WTC11 (cell line): Measurements from ENCODE around the gene OR10H3. TPM values are rescaled to one million over a fixed set of nuclear protein-coding genes. Genes with fewer than 3 reads are reported as not detected.

ENCODE experiments used
- ATAC-seq: fragments of 200-7000 bp; cut with Tn5 transposase; 2 replicates; pipeline ENCODE4 v1.10.0; 2021; ENCODE audit warnings: mild to moderate bottlenecking, moderate library complexity
- CTCF ChIA-PET: fragments of 300-600 bp; sonication (Branson Sonifier 250); formaldehyde crosslinking; loops from one replicate; lab custom pipeline; 2021; ENCODE audit warnings: antibody characterized with exemption; lab: Charles Lee
- POLR2A ChIA-PET: fragments of 350-600 bp; sonication (Branson Sonifier 250); formaldehyde crosslinking; loops from one replicate; lab custom pipeline; 2021; ENCODE audit warnings: antibody characterized with exemption; lab: Charles Lee
- DNase-seq: peaks from one replicate; pipeline ENCODE4 v3.0.0; 2021; ENCODE audit warnings: low spot score
- H3K27ac Mint-ChIP-seq: 2 replicates; pipeline ENCODE4 v1.8.0; 2021; ENCODE audit warnings: mixed read lengths
- H3K27me3 Mint-ChIP-seq: 2 replicates; pipeline ENCODE4 v1.8.0; 2021; ENCODE audit warnings: low read depth, mild to moderate bottlenecking, moderate library complexity, mixed read lengths
- H3K36me3 Mint-ChIP-seq: 2 replicates; pipeline ENCODE4 v1.8.0; 2021; ENCODE audit warnings: mixed read lengths
- H3K4me1 Mint-ChIP-seq: 2 replicates; pipeline ENCODE4 v1.8.0; 2022; ENCODE audit warnings: mixed read lengths
- H3K4me3 Mint-ChIP-seq: 2 replicates; pipeline ENCODE4 v1.8.0; 2021; ENCODE audit warnings: mild to moderate bottlenecking, moderate library complexity, mixed read lengths
- H3K9me3 Mint-ChIP-seq: 2 replicates; pipeline ENCODE4 v1.8.0; 2021; ENCODE audit warnings: mixed read lengths
- AFF4 ChIP-seq: sonication (generic); formaldehyde crosslinking; IDR thresholded peaks from 2 replicates; pipeline ENCODE4 v1.8.1; 2023; ENCODE audit warnings: mild to moderate bottlenecking, missing genetic modification reagents, borderline replicate concordance
- ATF1 ChIP-seq: sonication (generic); formaldehyde crosslinking; IDR thresholded peaks from 2 replicates; pipeline ENCODE4 v1.8.1; 2023; ENCODE audit warnings: mild to moderate bottlenecking, moderate library complexity, missing genetic modification reagents
- CDX4 ChIP-seq: fragments of 250-450 bp; sonication (Bioruptor Pico); IDR thresholded peaks from 2 replicates; pipeline ENCODE4 v1.9.0; 2021; ENCODE audit warnings: moderate library complexity, mild to moderate bottlenecking, inconsistent platforms, borderline replicate concordance
- E2F1 ChIP-seq: sonication (generic); formaldehyde crosslinking; IDR thresholded peaks from 2 replicates; pipeline ENCODE4 v1.8.0; 2022; ENCODE audit warnings: mild to moderate bottlenecking, missing genetic modification reagents
- ELF4 ChIP-seq: sonication (generic); formaldehyde crosslinking; IDR thresholded peaks from 2 replicates; pipeline ENCODE4 v1.8.1; 2022; ENCODE audit warnings: low read depth, mild to moderate bottlenecking, moderate library complexity, missing genetic modification reagents
- EMX1 ChIP-seq: fragments of 250-450 bp; sonication (Bioruptor Pico); IDR thresholded peaks from 2 replicates; pipeline ENCODE4 v1.8.0; 2021; ENCODE audit warnings: mild to moderate bottlenecking
- ERG ChIP-seq: fragments of 250-450 bp; sonication (Bioruptor Pico); IDR thresholded peaks from 2 replicates; pipeline ENCODE4 v1.8.0; 2021; ENCODE audit warnings: mild to moderate bottlenecking
- FOXJ3 ChIP-seq: sonication (generic); formaldehyde crosslinking; IDR thresholded peaks from 2 replicates; pipeline ENCODE4 v1.9.0; 2021; ENCODE audit warnings: missing genetic modification reagents, mild to moderate bottlenecking, borderline replicate concordance
- GRHL2 ChIP-seq: fragments of 250-450 bp; sonication (Bioruptor Pico); IDR thresholded peaks from 2 replicates; pipeline ENCODE4 v1.8.0; 2022; ENCODE audit warnings: mild to moderate bottlenecking, moderate library complexity; ENCODE audit not compliant: insufficient replicate concordance, severe bottlenecking
- NR2C2 ChIP-seq: sonication (generic); formaldehyde crosslinking; IDR thresholded peaks from 2 replicates; pipeline ENCODE4 v1.8.0; 2022; ENCODE audit warnings: mild to moderate bottlenecking, missing genetic modification reagents
- PRDM15 ChIP-seq: sonication (generic); formaldehyde crosslinking; IDR thresholded peaks from 2 replicates; pipeline ENCODE4 v1.8.0; 2022; ENCODE audit warnings: missing genetic modification reagents
- SOX15 ChIP-seq: fragments of 250-450 bp; sonication (Bioruptor Pico); IDR thresholded peaks from 2 replicates; pipeline ENCODE4 v1.9.0; 2021; ENCODE audit warnings: mild to moderate bottlenecking
- SP1 ChIP-seq: sonication (generic); formaldehyde crosslinking; conservative IDR thresholded peaks from 2 replicates; pipeline ENCODE4 v1.8.1; 2022; ENCODE audit warnings: missing genetic modification reagents
- TP53 ChIP-seq: sonication (generic); formaldehyde crosslinking; IDR thresholded peaks from 2 replicates; pipeline ENCODE4 v1.8.1; 2023; ENCODE audit warnings: mild to moderate bottlenecking, missing genetic modification reagents
- ZNF138 ChIP-seq: sonication (generic); formaldehyde crosslinking; conservative IDR thresholded peaks from 2 replicates; pipeline ENCODE4 v1.8.1; 2022; ENCODE audit warnings: mild to moderate bottlenecking, moderate library complexity, missing genetic modification reagents
- ZNF219 ChIP-seq: sonication (generic); formaldehyde crosslinking; IDR thresholded peaks from 2 replicates; pipeline ENCODE4 v1.8.0; 2023; ENCODE audit warnings: missing genetic modification reagents, mild to moderate bottlenecking, borderline replicate concordance
- ZNF263 ChIP-seq: sonication (generic); formaldehyde crosslinking; IDR thresholded peaks from 2 replicates; pipeline ENCODE4 v1.8.1; 2022; ENCODE audit warnings: low read depth, mild to moderate bottlenecking, moderate library complexity, missing genetic modification reagents
- ZNF317 ChIP-seq: sonication (generic); formaldehyde crosslinking; IDR thresholded peaks from 2 replicates; pipeline ENCODE4 v1.8.1; 2023; ENCODE audit warnings: low read depth, mild to moderate bottlenecking, moderate library complexity, missing genetic modification reagents, borderline replicate concordance
- ZNF416 ChIP-seq: fragments of 250-450 bp; sonication (Bioruptor Pico); IDR thresholded peaks from 2 replicates; pipeline ENCODE4 v1.9.0; 2021; ENCODE audit warnings: mild to moderate bottlenecking, inconsistent platforms
- ZSCAN18 ChIP-seq: fragments of 250-450 bp; sonication (Bioruptor Pico); IDR thresholded peaks from 2 replicates; pipeline ENCODE4 v2.1.2; 2022; ENCODE audit warnings: mild to moderate bottlenecking, moderate library complexity
- total RNA-seq: library from RNA; stranded (reverse); gene quantifications from 3 replicates; pipeline ENCODE4 v1.2.3, GENCODE V29; 2021
- TF ChIP-seq, protein P1 (sequence below): sonication (generic); formaldehyde crosslinking; IDR thresholded peaks from 2 replicates; pipeline ENCODE4 v1.8.1; 2023; ENCODE audit warnings: mild to moderate bottlenecking, missing genetic modification reagents, moderate library complexity

Gene OR10H3
- total RNA-seq, 1 experiment from 2014 or later = not detected

DNA sequence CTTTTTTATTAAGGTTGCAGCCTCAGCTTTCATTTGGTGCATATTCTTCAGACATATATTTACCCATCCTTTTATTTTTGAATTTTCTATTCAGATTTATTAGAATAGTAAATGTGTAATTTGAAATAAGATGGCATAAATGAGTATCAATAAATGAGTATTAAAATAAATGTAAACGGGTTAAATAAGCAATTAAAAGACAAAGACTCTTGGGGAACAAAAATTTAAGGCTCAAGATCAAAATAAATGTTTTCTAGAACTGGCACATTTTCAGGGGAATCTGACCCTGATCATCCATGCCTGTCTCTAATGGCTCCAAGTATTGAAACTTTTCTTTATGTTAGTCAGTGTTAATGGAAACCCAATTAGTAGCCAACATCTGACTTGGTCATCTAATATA, 3.0 kb downstream of the OR10H3 start (continued):
- TF ChIP-seq PRDM15 (CRISPR knock-in tag) (no peak), ZSCAN18 (CRISPR knock-in tag) (no peak), ZNF138 (CRISPR knock-in tag) (no peak), ATF1 (CRISPR knock-in tag) (no peak), GRHL2 (CRISPR knock-in tag) (no peak), CDX4 (CRISPR knock-in tag) (no peak), ELF4 (no peak), FOXJ3 (no peak), AFF4 (CRISPR knock-in tag) (no peak), SOX15 (CRISPR knock-in tag) (no peak), EMX1 (CRISPR knock-in tag) (no peak), ZNF317 (CRISPR knock-in tag) (no peak), TP53 (no peak), SP1 (no peak)

- no peaks in the 10 kb centered on the region for H3K4me1 Mint-ChIP-seq
- H3K9me3 Mint-ChIP-seq = peaks cover 81% of the 10 kb centered on the region
- no peak for TF ChIP-seq ZNF263 (CRISPR knock-in tag)
- no peak for TF ChIP-seq ZNF219
- no peak for TF ChIP-seq ZNF416 (CRISPR knock-in tag)
- no peak for TF ChIP-seq SP1
- no peak for TF ChIP-seq ERG
- TF ChIP-seq, protein P1, sequence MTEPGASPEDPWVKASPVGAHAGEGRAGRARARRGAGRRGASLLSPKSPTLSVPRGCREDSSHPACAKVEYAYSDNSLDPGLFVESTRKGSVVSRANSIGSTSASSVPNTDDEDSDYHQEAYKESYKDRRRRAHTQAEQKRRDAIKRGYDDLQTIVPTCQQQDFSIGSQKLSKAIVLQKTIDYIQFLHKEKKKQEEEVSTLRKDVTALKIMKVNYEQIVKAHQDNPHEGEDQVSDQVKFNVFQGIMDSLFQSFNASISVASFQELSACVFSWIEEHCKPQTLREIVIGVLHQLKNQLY = no peak
- no peak for TF ChIP-seq E2F1 (CRISPR knock-in tag)
- no peak for TF ChIP-seq NR2C2 (CRISPR knock-in tag)
- no peak for TF ChIP-seq PRDM15 (CRISPR knock-in tag)
Measured at GRCh38 chr19:15748239-15748638, 10.5 kb downstream of the OR10H3 start.

More at GRCh38 chr19:15748239-15748638, 10.5 kb downstream of the OR10H3 start:
- Mint-ChIP-seq H3K27me3 (peaks cover 28% of the 10 kb centered on the region), H3K27ac (no peak overlapping the region), H3K36me3 (peaks cover 47% of the 10 kb centered on the region), H3K4me3 (no peak overlapping the region)
- CTCF ChIA-PET = interaction anchor here (1.0 kb wide), 1 partner anchor 293 kb away, joined by 3 read pairs; no protein-coding TSS in a partner anchor
- DNase-seq (no peak), ATAC-seq (no peak)
- POLR2A ChIA-PET = no interaction called here
